NT2/D1 (cell line): ENCODE measurements around the gene LIPC.

Experiments
- SUZ12 ChIP-seq: IDR thresholded peaks from 2 replicates; pipeline ENCODE4 v1.6.1; 2011; ENCODE audit not compliant: insufficient read length, insufficient read depth; ENCODE audit errors: extremely low read depth
- ZNF274 ChIP-seq: IDR thresholded peaks from 2 replicates; pipeline ENCODE4 v1.6.1; 2011; ENCODE audit warnings: mild to moderate bottlenecking, low read depth, low read length

- no peak for TF ChIP-seq SUZ12
- no peak for TF ChIP-seq ZNF274
Measured at GRCh38 chr15:58593870-58594269, 162.1 kb downstream of the LIPC start.
